CD8-positive, alpha-beta memory T cell (primary cell): Measurements from ENCODE around the gene YIPF5. TPM values are rescaled to one million over a fixed set of nuclear protein-coding genes. Genes with fewer than 3 reads are reported as not detected.

Experiments
- CTCF ChIA-PET: fragments of 350-600 bp; sonication (Branson Sonifier 250); formaldehyde crosslinking; loops from one replicate; lab custom pipeline; 2021; ENCODE audit warnings: antibody characterized with exemption; lab: Charles Lee
- POLR2A ChIA-PET: fragments of 350-600 bp; sonication (Branson Sonifier 250); formaldehyde crosslinking; loops from one replicate; lab custom pipeline; 2021; ENCODE audit warnings: antibody characterized with exemption; lab: Charles Lee
- DNase-seq, 5 donors: peaks; one replicate each; pipeline versions ENCODE4 v3.0.0 to v3.0.0-alpha.2; 2020 to 2022; ENCODE audit warnings: mixed read lengths in 1 of 5
- H3K27ac ChIP-seq: one replicate; pipeline ENCODE4 v1.7.0; 2013; ENCODE audit warnings: low read depth, mild to moderate bottlenecking, low read length, moderate library complexity
- H3K27me3 ChIP-seq: 2 replicates; pipeline ENCODE4 v1.7.0; 2013; ENCODE audit warnings: low read length, mild to moderate bottlenecking; ENCODE audit not compliant: insufficient read depth, poor library complexity, severe bottlenecking
- H3K36me3 ChIP-seq: 2 replicates; pipeline ENCODE4 v1.7.0; 2013; ENCODE audit warnings: mild to moderate bottlenecking, low read length, moderate library complexity; ENCODE audit not compliant: insufficient read depth
- H3K4me1 ChIP-seq: 2 replicates; pipeline ENCODE4 v1.7.0; 2013; ENCODE audit warnings: mild to moderate bottlenecking, low read length, moderate library complexity; ENCODE audit not compliant: insufficient read depth
- H3K4me3 ChIP-seq: 2 replicates; pipeline ENCODE4 v1.7.0; 2013; ENCODE audit warnings: mild to moderate bottlenecking, low read length
- H3K9me3 ChIP-seq: 2 replicates; pipeline ENCODE4 v1.7.0; 2013; ENCODE audit warnings: mild to moderate bottlenecking, low read length
- H3K27ac Mint-ChIP-seq, 8 donors: one replicate each; pipeline ENCODE4 v1.8.0; 2020 to 2021; ENCODE audit warnings: mixed read lengths in 8 of 8, mild to moderate bottlenecking in 6 of 8, inconsistent platforms in 3 of 8, moderate library complexity in 3 of 8
- H3K27me3 Mint-ChIP-seq, 2 donors: one replicate each; pipeline ENCODE4 v1.8.0; 2020 to 2021; ENCODE audit warnings: mixed read lengths in 2 of 2, mild to moderate bottlenecking in 1 of 2, moderate library complexity in 1 of 2
- H3K36me3 Mint-ChIP-seq, 3 donors: one replicate each; pipeline ENCODE4 v1.8.0; 2020 to 2021; ENCODE audit warnings: mixed read lengths in 3 of 3, inconsistent platforms in 1 of 3, mild to moderate bottlenecking in 1 of 3
- H3K4me1 Mint-ChIP-seq, 3 donors: one replicate each; pipeline ENCODE4 v1.8.0; 2020 to 2021; ENCODE audit warnings: mixed read lengths in 3 of 3, inconsistent platforms in 1 of 3, mild to moderate bottlenecking in 1 of 3
- H3K4me3 Mint-ChIP-seq, 7 donors: one replicate each; pipeline ENCODE4 v1.8.0; 2020 to 2021; ENCODE audit warnings: mixed read lengths in 7 of 7, mild to moderate bottlenecking in 6 of 7, moderate library complexity in 4 of 7, inconsistent platforms in 2 of 7
- H3K9me3 Mint-ChIP-seq, 5 donors: one replicate each; pipeline ENCODE4 v1.8.0; 2020 to 2022; ENCODE audit warnings: mixed read lengths in 5 of 5, mild to moderate bottlenecking in 3 of 5, moderate library complexity in 2 of 5, inconsistent platforms in 1 of 5
- polyA plus RNA-seq: library from polyadenylated mRNA; unstranded; fragments of 300-500 nt; fragmentation: Illumina TruSeq; gene quantifications from one replicate; pipeline ENCODE4 v1.2.3, GENCODE V29; 2021
- total RNA-seq, 2 experiments: library from RNA; stranded (reverse); gene quantifications; one replicate each; pipeline ENCODE4 v1.2.3, GENCODE V29; 2021

YIPF5 gene
- total and polyA plus RNA-seq, 3 experiments from 2014 or later, result 40.8 to 68.2 (median 42.0) TPM

DNA sequence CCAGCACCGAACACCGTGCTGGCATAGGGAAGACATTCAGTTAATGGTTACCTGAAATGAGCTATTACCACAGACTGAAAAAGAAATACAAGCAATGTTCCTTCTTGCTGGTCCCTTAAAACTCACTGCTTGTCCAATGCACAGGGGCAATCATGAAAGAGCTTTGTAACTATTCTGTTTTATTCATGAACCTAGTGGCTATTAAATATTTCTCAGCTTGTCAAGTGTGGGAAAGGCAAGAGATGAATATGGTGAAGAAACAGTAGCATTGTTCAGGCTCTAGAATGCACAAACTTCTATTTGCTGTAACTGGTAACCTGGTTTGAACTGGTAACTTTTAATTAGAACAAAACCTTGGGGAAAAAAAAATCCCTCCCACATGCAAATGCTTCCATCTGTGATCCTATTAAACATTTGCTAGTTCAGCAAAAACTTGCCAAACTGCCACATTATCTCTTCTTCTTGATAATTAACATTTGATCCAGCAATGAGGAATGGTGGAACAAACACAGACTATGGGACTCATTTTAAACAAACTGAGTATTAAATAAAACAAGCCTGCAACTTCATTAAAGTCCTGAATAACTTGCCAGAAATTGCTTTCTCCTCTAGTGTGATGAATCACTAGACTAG, 36.1 kb downstream of the YIPF5 start:
- Mint-ChIP-seq H3K9me3 (no peaks in the 10 kb centered on the region), H3K4me3 (no peak overlapping the region), H3K4me1 (no peaks in the 10 kb centered on the region), H3K27ac (no peak overlapping the region), H3K36me3 (peaks cover 0 to 3% (median 0%) of the 10 kb centered on the region in 3 donors), H3K27me3 (peaks cover 3 to 12% of the 10 kb centered on the region in 2 donors)
- H3K9me3 ChIP-seq, result no peaks in the 10 kb centered on the region
- H3K4me3 ChIP-seq, result no peak overlapping the region
- no peaks in the 10 kb centered on the region for H3K36me3 ChIP-seq
- ChIA-PET CTCF (interaction anchor here (1.0 kb wide), 1 partner anchor 8 kb away, joined by 5 read pairs; no protein-coding TSS in a partner anchor), POLR2A (no interaction called here)
- H3K27me3 ChIP-seq, result no peaks in the 10 kb centered on the region
- DNase-seq, result no peak
- H3K27ac ChIP-seq, result no peak overlapping the region
- no peaks in the 10 kb centered on the region for H3K4me1 ChIP-seq

DNA sequence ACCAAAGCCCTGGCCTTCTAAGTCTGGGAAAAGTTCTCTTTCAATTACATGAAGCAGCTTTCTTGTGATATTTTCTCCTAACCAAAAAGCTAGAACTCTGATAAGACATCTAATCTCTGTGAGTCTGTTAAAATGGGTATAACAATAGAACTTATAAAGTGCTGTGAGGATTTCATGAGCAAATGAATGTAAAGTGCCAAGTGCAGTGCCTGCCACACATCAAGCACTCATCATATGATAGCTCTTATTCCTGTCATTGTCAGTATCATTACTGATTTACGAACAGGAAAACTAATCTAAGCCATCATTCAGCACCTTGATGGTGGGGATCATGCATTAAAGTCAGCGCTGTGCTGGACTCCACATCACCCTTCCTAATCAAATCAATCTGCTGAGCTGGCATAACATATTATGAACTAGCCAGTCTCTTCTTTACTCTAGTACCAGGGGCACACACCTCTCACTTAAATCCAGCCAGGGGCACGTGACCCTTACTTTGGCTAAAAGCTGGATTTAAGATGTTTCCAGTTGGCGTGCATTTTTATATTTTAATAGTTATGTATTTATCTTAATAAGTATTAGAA, 37.3 kb downstream of the YIPF5 start:
- POLR2A ChIA-PET, result no interaction called here
- no peak for DNase-seq
- Histone ChIP-seq H3K4me3 (no peak overlapping the region), H3K27ac (no peak overlapping the region), H3K27me3 (no peaks in the 10 kb centered on the region), H3K36me3 (no peaks in the 10 kb centered on the region), H3K9me3 (no peaks in the 10 kb centered on the region), H3K4me1 (no peaks in the 10 kb centered on the region)
- CTCF ChIA-PET, result interaction anchor here (1.2 kb wide), 1 partner anchor 8 kb away, joined by 3 read pairs; no protein-coding TSS in a partner anchor
- H3K27me3 Mint-ChIP-seq, result peaks cover 3 to 4% of the 10 kb centered on the region in 2 donors
- no peaks in the 10 kb centered on the region for H3K9me3 Mint-ChIP-seq
- no peaks in the 10 kb centered on the region for H3K36me3 Mint-ChIP-seq
- no peak overlapping the region for H3K4me3 Mint-ChIP-seq
- H3K4me1 Mint-ChIP-seq, result no peaks in the 10 kb centered on the region
- no peak overlapping the region for H3K27ac Mint-ChIP-seq

DNA sequence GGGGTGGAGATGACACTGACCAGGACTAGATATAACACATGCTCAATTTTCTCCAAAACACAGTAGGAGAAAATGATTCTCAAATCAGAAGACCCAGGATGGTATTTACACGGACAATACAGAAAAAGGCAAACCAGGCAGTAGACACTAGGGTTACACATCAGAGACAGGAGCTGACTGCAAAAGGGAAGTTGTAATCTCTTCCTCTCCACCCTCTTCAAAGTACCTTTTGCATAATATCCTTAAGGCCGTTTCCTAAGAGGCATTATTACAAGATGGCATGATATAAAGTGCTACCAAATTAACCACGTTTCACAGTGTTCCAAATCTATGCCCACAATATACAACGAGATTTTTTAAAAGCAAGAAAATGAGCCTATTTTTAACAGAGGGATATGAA, 39.2 kb downstream of the YIPF5 start:
- ChIA-PET CTCF (interaction anchor here (1.2 kb wide), 1 partner anchor 9 kb away, joined by 3 read pairs; no protein-coding TSS in a partner anchor), POLR2A (no interaction called here)
- Histone ChIP-seq H3K4me3 (no peak overlapping the region), H3K27me3 (no peaks in the 10 kb centered on the region), H3K36me3 (no peaks in the 10 kb centered on the region), H3K4me1 (no peaks in the 10 kb centered on the region), H3K27ac (no peak overlapping the region), H3K9me3 (no peaks in the 10 kb centered on the region)
- Mint-ChIP-seq H3K9me3 (no peaks in the 10 kb centered on the region), H3K4me1 (no peaks in the 10 kb centered on the region), H3K36me3 (no peaks in the 10 kb centered on the region), H3K27ac (no peak overlapping the region), H3K27me3 (peaks cover 0 to 3% of the 10 kb centered on the region in 2 donors), H3K4me3 (no peak overlapping the region)
- DNase-seq, result no peak

DNA sequence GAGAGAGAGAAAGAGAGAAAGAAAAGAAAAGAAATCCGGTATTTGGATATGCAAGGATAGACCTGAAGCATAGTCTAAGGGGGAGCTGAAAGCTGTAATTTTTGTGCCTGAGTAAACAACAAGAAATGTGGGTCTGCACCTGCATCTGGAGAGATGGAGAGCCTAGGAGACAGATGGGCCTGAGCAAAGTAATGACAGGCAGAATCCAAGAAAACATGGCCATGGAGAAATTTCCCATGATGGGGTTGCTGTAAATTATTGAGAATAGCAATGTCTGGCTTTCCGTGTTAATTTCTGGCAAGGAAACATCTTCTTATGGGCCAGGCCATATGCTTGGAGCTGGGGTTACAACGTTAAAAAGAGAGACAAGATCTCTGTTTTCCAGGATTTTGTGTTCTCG, 40.2 kb downstream of the YIPF5 start:
- no peak overlapping the region for H3K4me3 Mint-ChIP-seq
- no peak for DNase-seq
- Histone ChIP-seq H3K4me3 (no peak overlapping the region), H3K36me3 (no peaks in the 10 kb centered on the region), H3K9me3 (no peaks in the 10 kb centered on the region), H3K27me3 (no peaks in the 10 kb centered on the region), H3K4me1 (no peaks in the 10 kb centered on the region), H3K27ac (no peak overlapping the region)
- POLR2A ChIA-PET, result no interaction called here
- CTCF ChIA-PET, result no interaction called here
- no peak overlapping the region for H3K27ac Mint-ChIP-seq
- peaks cover 1 to 6% of the 10 kb centered on the region in 2 donors for H3K27me3 Mint-ChIP-seq
- H3K4me1 Mint-ChIP-seq, result no peaks in the 10 kb centered on the region
- no peaks in the 10 kb centered on the region for H3K9me3 Mint-ChIP-seq
- H3K36me3 Mint-ChIP-seq, result no peaks in the 10 kb centered on the region

DNA sequence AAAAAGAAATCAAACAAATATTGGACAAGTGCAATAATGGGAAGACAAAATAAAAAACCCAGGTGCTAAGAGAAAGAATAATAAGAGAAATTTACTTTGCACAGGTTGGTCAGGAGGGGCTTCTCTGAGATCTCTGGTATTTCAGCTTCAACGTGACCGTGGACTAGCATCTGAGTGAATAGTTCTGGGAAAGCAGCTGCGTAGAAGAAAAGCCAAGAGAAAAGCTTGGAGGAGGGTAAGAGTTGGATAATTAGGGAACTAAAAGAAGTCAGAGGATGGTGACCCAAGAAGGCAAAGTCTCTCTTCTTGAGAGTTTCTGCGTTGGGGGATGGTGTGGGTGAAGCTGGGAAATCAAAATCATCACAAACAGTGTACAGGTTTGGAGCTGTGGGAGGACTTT, 41.6 kb downstream of the YIPF5 start:
- Mint-ChIP-seq H3K27me3 (peaks cover 5 to 12% of the 10 kb centered on the region in 2 donors), H3K36me3 (no peaks in the 10 kb centered on the region), H3K27ac (no peak overlapping the region), H3K9me3 (no peaks in the 10 kb centered on the region), H3K4me1 (no peaks in the 10 kb centered on the region), H3K4me3 (no peak overlapping the region)
- no peaks in the 10 kb centered on the region for H3K9me3 ChIP-seq
- no peak overlapping the region for H3K4me3 ChIP-seq
- no peaks in the 10 kb centered on the region for H3K4me1 ChIP-seq
- ChIA-PET CTCF (no interaction called here), POLR2A (no interaction called here)
- no peaks in the 10 kb centered on the region for H3K36me3 ChIP-seq
- no peaks in the 10 kb centered on the region for H3K27me3 ChIP-seq
- DNase-seq, result no peak
- no peak overlapping the region for H3K27ac ChIP-seq

DNA sequence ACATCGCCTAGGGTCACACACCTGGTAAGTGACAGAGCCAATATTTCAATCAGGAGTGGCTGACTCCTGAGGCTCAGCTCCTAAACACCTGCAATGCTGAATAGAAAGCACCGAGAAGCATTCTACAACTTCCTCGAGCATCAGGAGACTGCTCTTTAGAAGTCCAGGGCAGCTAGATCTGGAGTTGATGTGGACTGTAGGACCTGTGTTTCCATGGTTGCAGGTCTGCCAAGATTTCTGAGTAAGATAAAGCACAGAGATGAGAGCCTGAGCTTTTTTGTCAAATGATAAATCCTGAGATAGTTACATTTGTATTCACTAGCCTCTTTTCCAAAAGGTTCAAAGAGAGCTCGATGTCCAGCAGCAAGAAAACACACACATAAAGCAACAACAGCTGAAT, 43.8 kb downstream of the YIPF5 start:
- Mint-ChIP-seq H3K9me3 (no peaks in the 10 kb centered on the region), H3K36me3 (no peaks in the 10 kb centered on the region), H3K4me1 (no peaks in the 10 kb centered on the region), H3K27ac (no peak overlapping the region), H3K4me3 (no peak overlapping the region), H3K27me3 (peaks cover 5 to 15% of the 10 kb centered on the region in 2 donors)
- POLR2A ChIA-PET, result no interaction called here
- DNase-seq, result no peak
- H3K36me3 ChIP-seq, result no peaks in the 10 kb centered on the region
- no peak overlapping the region for H3K27ac ChIP-seq
- no peaks in the 10 kb centered on the region for H3K4me1 ChIP-seq
- CTCF ChIA-PET, result no interaction called here
- H3K27me3 ChIP-seq, result no peaks in the 10 kb centered on the region
- no peaks in the 10 kb centered on the region for H3K9me3 ChIP-seq
- no peak overlapping the region for H3K4me3 ChIP-seq

DNA sequence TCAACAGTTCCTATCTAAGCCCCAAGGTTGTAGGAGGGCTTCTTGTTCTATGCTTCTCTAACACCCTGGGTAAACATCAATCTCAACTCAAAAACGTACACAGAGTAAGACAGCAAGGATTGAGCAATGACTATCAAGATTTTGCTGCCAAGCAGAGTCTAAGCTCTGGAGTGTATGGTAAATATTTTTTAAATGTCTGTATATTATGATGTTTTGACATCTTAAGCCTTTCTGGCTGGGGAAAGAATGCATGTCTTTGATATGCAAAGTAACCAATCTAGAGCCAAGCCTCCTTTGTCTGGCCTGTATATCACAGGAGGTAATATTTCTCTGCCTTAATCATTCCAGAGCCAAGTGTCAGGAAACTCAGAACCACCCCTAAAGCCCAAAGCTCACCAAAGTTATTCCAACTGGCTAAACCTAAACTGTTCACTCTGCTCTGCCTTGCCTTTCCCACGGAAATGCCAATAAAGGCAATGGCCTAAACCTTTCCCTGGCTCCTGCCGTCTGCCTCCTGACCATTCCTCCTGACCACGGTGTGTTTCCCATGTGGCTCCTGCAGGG, 45.2 kb downstream of the YIPF5 start:
- Mint-ChIP-seq H3K27me3 (peaks cover 4 to 15% of the 10 kb centered on the region in 2 donors), H3K4me1 (no peaks in the 10 kb centered on the region), H3K4me3 (no peak overlapping the region), H3K9me3 (no peaks in the 10 kb centered on the region), H3K36me3 (peaks cover 0 to under 1% (median 0%) of the 10 kb centered on the region in 3 donors), H3K27ac (no peak overlapping the region)
- POLR2A ChIA-PET, result no interaction called here
- Histone ChIP-seq H3K4me1 (no peaks in the 10 kb centered on the region), H3K4me3 (no peak overlapping the region), H3K9me3 (no peaks in the 10 kb centered on the region), H3K27me3 (no peaks in the 10 kb centered on the region), H3K27ac (no peak overlapping the region), H3K36me3 (no peaks in the 10 kb centered on the region)
- no peak for DNase-seq
- CTCF ChIA-PET, result no interaction called here

DNA sequence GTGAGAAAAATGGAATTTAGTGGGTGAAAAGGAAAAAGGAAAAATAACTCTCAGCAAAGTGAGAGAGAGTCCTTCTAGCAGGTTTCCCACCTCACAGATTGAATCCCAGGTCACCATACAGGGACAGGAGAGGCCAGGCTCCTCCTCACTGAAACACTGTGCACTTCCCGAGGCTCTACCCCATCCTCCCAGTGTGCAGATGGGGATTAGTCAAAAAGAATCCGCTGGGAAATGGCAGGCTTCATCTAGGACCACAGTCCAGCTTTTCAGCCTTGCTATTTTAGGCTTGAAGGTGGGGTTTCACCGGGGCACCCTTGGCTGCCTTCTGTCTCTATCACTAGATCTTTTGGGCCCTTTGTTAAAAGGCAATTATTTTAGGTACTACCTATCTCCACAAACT, 47.8 kb downstream of the YIPF5 start:
- Histone ChIP-seq H3K9me3 (no peaks in the 10 kb centered on the region), H3K36me3 (no peaks in the 10 kb centered on the region), H3K4me1 (no peaks in the 10 kb centered on the region), H3K27me3 (no peaks in the 10 kb centered on the region), H3K4me3 (no peak overlapping the region), H3K27ac (no peak overlapping the region)
- Mint-ChIP-seq H3K4me1 (no peaks in the 10 kb centered on the region), H3K4me3 (no peak overlapping the region), H3K27me3 (peaks cover 4 to 15% of the 10 kb centered on the region in 2 donors), H3K36me3 (peaks cover 0 to 3% (median 0%) of the 10 kb centered on the region in 3 donors), H3K27ac (no peak overlapping the region), H3K9me3 (no peaks in the 10 kb centered on the region)
- CTCF ChIA-PET, result no interaction called here
- DNase-seq, result no peak
- POLR2A ChIA-PET, result no interaction called here
